Medulla oblongata (tissue), 1 donor: ENCODE measurements around the gene SMYD5.
"Not testable (repeated sequence)": the region's sequence is repeated elsewhere in the genome, so short reads cannot be mapped to it uniquely, and the experiment has no call there.

ENCODE experiments used
- DNase-seq: peaks from one replicate; pipeline ENCODE4 v3.0.0-alpha.2; 2015; ENCODE audit errors: extremely low spot score

The SMYD5 gene

DNA sequence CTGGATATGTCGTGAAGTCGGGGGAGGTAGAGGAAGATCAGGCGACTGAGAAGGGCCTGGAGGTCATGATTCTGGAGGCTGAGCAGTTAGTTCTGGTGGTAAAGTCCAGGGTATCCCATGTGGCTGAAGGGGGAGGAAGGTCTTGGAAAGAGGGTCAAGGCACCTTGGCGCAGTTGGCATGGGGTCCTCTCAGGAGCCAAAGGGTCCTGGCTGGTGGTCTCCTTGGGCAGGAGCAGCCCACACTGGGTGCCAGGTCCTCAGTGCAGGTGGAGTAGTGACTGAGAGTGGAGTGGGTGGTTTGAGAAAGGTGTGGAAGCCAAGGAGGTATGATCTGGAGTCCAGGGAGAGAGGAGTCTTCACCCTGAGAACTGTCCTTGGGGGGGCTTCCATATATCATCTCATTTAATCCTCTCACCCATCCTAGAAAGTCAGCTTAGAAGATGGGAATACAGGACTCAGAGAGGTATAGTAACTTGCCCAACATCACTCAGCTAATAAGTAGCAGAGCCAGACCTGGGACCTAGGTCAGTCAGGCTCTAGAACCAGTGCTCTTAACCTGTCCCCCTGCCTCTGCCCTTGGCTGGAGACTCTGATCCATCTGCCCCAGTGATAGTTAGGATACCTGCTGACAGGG, 45.8 kb downstream of the SMYD5 start:
- no peak for DNase-seq

DNA sequence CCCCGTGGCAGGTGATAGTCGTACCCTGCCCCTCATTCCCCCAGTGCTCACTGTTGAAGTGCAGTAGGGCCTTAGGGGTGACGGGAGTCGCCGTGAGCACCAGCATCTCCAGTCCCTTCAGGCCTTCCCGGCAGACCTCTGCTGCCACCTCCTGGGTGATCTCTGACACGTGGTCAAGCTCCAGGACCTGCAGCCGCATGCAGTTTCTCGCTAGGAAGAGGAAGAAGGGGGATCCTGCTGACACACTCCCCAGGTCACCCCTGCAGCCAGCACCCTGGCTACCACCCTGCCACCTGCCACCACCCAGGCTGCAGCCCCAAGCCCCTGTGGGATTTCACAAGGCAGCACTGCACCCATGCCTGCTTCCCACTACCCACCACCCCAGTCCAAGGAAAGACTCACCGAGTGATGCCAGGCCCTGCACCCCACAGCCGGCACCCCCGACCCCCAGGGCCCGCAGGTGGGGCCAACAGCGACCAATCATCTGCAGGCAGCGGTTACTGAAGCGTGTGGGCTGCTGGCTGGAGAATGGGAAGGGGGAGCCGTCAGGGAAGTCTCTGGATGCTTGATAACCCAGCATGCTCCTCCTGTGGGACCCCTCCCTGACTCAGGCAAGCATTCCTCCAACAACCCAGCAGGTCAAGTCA, 46.4 kb downstream of the SMYD5 start:
- DNase-seq: peak; percentile 21

GRCh38 chr2:73262108-73262651, 48.1 kb downstream of the SMYD5 start:
- DNase-seq: no peak

DNA sequence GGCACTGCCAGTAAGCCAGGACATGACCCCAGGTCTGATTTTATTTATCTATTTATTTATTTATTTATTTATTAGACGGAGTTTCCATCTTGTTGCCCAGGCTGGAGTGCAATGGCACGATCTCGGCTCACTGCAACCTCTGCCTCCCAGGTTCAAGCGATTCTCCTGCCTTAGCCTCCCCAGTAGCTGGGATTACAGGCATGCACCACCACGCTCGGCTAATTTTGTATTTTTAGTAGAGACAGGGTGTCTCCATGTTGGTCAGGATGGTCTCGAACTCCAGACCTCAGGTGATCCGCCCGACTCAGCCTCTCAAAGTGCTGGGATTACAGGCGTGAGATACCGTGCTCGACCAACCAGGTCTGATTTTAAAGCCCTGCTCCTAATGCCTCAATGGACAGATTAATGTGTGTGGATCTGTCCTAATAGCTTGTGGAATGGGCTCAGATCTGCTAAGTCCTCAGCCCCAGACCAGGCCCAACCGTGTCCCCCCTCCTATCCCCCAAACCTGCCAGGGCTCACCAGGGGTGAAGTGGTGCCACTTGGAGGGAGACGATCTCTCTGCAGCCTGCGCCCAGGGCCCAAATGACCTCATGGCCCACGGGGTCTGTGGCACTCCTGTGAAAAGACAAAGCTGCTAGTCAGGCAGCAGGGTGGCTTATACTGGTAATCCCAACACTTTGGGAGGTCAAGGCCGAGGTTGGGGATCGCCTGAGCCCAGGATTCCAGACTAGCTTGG, 48.8 kb downstream of the SMYD5 start:
- not testable (repeated sequence) for DNase-seq

DNA sequence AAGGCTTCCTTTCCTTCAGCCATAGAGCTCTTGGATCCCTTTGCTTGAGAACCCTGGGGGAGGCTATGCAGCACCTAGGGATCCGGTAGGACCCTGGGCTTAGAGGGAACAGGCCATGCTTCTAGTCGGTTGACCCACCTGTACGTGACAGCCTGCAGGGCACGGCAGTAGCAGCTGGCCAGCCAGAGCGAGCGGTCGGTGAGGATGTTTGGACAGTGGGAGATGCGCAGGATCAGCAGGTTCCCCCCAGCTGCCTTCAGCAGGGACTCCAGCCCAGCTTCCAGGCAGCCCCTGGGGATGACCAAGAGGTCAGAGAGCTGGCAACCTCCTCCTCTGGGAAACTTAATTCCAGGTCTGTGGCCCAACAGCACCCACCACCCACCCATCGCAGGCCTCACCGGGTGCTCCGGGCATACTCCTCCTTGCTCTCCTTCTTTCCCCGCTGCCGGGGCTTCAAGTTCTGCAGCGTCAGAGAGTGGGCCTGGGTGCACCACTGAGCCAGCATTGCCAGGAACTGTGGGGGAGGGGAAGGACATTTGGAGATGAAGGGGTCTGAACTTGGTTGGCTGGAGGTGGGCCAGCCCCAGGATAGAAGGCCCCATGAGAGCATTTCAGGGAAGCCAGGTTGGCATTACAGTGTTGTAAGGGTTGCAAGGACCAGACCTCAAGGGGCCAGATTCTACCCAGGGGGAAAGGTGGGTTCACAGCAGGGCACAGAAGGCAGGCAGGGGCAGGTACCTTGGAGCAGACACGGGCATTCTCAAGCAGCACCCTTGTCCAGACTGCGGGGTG, 49.7 kb downstream of the SMYD5 start:
- no peak for DNase-seq

- no peak for DNase-seq
Observed at GRCh38 chr2:73264332-73264606, 50.2 kb downstream of the SMYD5 start.

DNA sequence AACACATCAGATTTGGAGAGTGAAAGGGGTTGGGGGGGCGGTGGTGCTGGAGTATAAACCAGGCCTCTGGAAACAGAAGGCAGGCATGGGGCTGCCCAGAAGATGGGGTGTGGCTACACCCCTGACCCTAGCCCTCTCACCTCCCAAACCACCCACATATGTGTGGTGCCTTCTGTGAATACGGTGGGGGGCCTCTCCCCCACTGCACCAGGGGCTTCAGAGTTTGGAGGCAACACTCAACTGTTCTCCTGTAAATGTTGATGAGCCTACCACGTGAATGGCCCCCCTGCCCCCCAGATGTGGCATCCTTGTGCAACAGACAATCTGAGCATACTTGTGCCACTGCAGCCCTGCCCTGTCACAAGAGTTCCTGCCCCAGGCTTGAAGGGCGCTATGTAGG, 50.7 kb downstream of the SMYD5 start:
- DNase-seq: no peak

DNA sequence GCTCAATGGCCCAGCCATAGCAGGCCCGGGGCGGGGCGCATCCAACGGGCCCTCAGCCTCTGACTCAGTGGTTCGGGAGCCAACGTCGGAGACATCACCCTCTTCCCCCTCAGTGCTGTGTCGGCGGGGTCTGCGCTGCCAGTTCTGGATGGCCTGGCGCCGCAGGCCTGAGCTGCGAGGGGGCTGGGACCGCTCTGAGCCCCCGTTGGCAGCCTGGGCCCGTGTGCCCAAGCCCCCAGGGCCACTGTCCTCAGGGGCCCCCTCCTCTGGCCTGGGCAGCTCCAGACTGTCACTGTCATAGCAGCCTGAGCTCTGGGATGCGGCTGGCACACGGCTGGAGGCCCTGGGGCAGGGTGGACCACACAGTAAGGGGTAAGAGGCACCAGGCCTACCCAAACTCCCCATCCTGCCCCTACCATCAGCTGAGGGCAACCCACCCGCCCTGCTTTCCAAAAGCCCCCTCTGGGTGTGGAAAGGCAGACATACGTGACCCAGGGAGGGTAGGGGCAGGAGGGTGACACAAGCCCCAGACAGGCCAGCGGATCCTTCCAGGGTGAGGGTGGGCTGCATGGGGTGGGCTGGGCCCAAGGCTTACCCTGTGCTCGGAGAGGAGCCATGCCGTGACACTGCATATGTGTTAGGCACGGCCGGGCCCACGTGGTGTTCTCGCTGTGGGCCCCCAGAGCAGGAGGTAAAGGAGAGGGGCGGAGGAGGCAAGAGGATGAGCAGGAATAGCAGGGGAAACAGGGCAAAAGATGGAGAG, 51.4 kb downstream of the SMYD5 start:
- no peak for DNase-seq

- no peak for DNase-seq
Observed at GRCh38 chr2:73266061-73266901, 52.2 kb downstream of the SMYD5 start.

- no peak for DNase-seq
Observed at GRCh38 chr2:73267008-73267407, 53.0 kb downstream of the SMYD5 start.

DNA sequence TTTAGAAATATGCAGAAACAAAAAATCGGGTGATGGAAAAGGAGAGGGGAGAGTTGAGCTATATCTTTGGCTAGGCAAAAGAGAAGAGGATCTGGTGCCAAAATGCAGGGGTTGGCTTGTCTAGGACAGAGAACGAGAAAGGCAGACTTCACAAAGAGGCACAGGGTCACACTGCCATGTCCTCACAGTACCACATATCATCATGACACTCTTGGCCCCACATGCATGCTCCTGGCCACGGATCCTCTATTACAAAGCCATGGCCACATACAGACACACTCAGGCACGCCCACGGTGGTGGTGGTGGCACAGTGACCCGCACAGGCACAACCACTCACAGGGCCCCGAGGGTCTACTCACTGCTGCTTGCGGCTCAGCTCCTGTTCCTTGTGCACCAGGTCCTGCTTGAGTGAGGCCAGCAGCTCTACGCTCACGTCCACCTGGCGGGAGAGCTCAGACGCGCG, 54.4 kb downstream of the SMYD5 start:
- DNase-seq: no peak

GRCh38 chr2:73268830-73269685, 55.0 kb downstream of the SMYD5 start:
- no peak for DNase-seq

GRCh38 chr2:73269686-73270465, 55.8 kb downstream of the SMYD5 start:
- DNase-seq: no peak

GRCh38 chr2:73272270-73272669, 58.2 kb downstream of the SMYD5 start:
- DNase-seq: no peak
